ENCODE data around the gene SETD1B. TPM values are rescaled to one million over a fixed set of nuclear protein-coding genes. Genes with fewer than 3 reads are reported as not detected.

The SETD1B gene
- total RNA-seq, 1 donor from 2014 or later, result 35.5 TPM

- no peak for DNase-seq (ENCODE audit: low spot score)
These were observed 4.0 kb downstream of the SETD1B start for GRCh38 chr12:121807642-121808347.

- DNase-seq (ENCODE audit: low spot score), result no peak
These were observed 4.8 kb downstream of the SETD1B start for GRCh38 chr12:121808623-121809022.

- no peak for DNase-seq (ENCODE audit: low spot score)
These were observed 5.9 kb downstream of the SETD1B start for GRCh38 chr12:121809712-121810116.

GRCh38 chr12:121810234-121810817 lies 6.5 kb downstream of the SETD1B start:
- DNase-seq (ENCODE audit: low spot score), result no peak

GRCh38 chr12:121810833-121811433 lies 7.1 kb downstream of the SETD1B start:
- no peak for DNase-seq (ENCODE audit: low spot score)

DNA sequence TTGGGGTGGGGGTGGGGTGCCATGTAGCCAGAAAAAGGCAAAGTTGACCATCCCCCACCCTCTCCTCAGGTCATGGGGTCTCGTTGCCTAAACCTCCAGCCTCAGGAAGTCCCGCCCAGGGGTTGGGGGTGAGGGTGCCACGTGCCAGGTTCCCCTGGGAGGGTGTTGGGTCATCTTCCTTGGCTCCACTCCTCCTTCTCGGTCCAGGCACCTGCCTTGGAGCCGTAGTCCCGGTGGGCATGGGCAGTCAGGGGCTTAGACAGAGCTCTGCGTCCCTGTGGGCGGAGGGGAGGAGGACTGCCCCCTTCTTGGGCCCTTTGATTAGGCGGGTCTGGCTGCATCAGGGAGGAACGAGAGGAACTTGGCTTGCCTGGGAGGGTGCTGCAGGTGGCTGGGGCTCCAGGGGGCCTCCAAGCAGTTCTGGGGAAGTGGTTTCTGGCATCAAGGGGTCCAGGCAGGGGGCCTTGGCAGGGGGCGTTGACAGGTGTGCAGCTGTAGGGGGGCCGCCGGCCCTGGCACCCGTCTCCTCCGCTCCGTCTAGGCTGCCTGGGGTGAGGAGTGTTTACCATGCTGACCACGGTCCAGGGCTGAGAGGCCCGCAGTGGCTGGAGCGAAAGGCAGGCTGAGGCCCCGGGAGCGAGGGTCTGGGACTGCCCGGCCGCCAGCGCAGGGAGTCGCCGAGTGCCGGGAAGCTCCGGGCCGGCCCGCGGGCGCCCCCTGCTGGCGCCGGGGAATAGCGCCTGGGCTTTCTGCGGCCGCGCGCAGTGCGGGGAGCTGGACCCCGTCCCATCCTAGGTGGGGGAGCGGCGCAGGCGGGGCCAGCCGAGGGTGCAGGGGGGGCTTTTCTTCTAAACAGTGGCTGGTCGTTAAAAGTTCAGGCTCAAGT lies 7.9 kb downstream of the SETD1B start:
- DNase-seq (ENCODE audit: low spot score), result no peak

DNA sequence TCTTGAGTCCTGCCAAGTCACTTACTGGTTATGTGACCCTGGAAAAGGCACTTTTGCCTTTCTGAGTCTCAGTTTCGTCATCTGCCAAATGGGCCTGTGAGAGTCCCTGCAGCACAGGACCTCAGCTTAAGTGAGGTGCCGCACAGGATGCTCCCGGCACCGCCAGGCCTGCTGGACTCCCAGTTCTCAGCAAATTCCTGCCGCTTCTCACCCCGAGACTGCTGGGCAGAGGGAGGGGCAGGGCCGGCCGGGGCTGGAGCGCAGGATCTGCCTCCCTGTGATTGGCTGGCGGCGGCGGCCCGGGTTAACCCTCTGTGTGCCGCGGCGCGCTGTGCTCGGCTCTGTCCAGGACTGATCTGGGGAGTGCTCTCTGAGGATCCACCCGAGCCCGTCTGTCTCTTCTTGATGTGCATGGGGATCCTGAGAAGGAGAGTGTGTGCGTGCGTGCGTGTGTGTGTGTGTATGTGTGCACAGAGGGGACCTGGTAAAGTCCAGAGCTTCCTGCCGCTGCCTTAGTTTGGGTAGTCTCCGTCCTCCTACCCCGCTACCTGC lies 8.6 kb downstream of the SETD1B start:
- peak; percentile 78 for DNase-seq (ENCODE audit: low spot score)

GRCh38 chr12:121812921-121813896 lies 9.4 kb downstream of the SETD1B start:
- DNase-seq (ENCODE audit: low spot score), result no peak

DNA sequence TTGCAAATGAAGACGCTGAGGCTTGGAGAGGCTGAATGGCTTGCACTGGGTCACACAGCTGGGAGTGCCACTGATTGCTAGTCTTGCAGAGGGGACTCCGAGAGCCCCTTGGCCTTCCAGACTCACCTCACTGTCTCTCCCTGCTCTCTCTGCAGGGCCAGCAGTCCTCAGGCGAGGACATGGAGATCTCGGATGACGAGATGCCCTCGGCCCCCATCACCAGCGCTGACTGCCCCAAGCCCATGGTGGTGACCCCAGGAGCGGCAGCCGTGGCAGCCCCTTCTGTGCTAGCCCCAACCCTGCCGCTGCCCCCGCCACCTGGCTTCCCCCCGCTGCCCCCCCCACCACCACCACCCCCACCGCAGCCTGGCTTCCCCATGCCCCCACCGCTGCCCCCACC lies 10.1 kb downstream of the SETD1B start:
- no peak for DNase-seq (ENCODE audit: low spot score)

GRCh38 chr12:121814429-121815119 lies 10.8 kb downstream of the SETD1B start:
- DNase-seq (ENCODE audit: low spot score), result no peak

DNA sequence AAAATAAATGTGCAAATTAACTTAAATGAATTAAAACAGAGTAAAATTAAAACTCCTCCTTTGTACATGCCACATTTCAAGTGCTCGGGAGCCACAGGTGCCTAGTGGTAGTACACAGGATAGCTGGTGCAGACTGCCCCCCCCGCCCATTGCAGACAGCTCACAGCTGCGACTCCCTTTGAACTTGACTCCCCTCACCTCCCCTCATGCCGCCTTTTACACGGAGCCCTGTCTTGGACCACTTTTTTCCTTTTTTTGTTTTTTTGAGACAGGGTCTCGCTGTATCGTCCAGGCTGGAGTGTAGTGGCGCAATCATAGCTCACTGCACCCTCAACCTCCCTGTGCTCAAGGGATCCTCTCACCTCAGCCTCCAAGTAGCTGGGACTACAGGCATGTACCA lies 11.5 kb downstream of the SETD1B start:
- DNase-seq (ENCODE audit: low spot score), result no peak

DNA sequence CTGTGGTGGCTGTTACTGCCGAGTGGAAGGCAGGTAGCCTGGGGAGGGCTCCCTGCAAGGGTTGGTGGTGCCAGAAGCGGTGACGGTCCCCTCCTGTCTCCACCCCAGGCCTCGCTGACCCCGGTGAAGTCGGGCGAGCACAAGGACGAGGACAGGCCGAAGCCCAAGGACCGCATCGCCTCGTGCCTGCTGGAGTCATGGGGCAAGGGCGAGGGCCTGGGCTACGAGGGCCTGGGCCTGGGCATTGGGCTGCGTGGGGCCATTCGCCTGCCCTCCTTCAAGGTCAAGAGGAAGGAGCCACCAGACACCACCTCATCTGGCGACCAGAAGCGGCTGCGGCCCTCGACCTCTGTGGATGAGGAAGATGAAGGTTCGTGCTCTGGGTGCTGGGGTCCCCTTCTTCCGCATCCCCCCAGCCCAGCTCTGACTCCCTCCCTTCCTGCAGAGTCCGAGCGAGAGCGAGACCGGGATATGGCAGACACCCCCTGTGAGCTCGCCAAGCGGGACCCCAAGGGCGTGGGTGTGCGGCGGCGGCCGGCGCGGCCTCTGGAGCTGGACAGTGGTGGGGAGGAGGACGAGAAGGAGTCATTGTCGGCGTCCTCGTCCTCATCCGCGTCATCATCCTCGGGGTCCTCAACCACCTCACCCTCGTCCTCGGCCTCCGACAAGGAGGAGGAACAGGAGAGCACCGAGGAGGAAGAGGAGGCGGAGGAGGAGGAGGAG lies 13.3 kb downstream of the SETD1B start:
- no peak for DNase-seq (ENCODE audit: low spot score)

DNA sequence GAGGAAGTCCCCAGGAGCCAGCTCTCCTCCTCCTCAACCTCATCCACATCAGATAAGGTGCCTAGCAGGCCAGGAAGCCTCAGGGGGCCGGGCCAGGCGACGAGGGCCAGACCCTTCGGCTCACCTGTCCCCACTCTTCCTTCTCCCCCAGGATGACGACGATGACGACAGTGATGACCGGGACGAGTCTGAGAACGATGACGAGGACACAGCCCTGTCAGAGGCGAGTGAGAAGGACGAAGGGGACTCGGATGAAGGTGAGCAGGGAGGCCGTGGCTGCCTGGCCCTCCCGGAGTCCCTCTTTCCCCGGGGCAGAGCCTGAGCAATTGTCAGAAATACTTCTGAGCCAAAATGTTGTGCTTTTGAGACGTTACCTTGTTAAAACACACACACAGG lies 13.8 kb downstream of the SETD1B start:
- DNase-seq (ENCODE audit: low spot score), result no peak

DNA sequence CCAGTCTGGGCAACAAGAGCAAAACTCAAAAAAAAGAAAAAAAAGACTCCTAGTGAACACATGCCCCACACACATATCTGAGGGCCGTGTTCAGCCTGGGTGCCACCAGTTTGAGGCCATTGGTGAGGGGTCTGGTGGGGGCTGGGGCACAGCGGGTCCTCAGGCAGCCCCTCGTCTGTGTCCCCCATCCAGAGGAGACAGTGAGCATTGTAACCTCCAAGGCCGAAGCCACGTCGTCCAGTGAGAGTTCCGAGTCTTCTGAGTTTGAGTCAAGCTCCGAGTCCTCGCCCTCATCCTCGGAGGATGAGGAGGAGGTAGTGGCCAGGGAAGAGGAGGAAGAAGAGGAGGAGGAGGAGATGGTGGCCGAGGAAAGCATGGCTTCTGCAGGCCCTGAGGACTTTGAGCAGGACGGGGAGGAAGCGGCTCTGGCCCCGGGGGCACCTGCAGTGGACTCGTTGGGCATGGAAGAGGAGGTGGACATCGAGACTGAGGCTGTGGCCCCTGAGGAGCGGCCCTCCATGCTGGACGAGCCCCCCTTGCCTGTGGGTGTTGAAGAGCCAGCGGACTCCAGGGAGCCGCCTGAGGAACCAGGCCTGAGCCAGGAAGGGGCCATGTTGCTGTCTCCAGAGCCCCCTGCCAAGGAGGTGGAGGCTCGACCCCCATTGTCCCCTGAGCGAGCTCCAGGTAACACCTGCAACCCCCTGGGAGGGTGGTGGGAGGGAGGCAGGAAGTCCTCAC lies 15.6 kb downstream of the SETD1B start:
- DNase-seq (ENCODE audit: low spot score), result no peak

DNA sequence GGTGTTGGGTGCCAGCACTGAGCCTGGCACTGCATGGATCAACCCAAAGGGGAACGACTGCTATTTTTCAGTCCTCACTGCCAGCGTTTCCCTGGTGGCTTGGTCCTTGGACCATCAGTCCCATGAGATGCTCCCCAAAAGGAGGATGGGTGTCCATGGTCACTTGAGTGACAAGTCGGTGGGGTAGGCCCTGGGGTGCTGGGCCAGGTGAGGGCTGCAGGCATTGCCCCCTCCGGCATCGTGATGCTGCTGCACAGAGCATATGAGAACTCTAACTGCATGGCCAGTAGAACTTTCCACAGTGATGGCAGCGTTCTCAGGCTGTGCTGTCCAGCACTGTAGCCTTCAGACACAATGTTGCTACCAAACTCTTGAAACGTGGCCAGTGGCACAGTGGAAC lies 16.2 kb downstream of the SETD1B start:
- DNase-seq (ENCODE audit: low spot score), result no peak

GRCh38 chr12:121822393-121823100 lies 18.7 kb downstream of the SETD1B start:
- DNase-seq (ENCODE audit: low spot score), result no peak

- DNase-seq (ENCODE audit: low spot score), result no peak
These were observed 19.4 kb downstream of the SETD1B start for GRCh38 chr12:121823101-121823726.

- DNase-seq (ENCODE audit: low spot score), result no peak
These were observed 19.9 kb downstream of the SETD1B start for GRCh38 chr12:121823727-121824115.
